NOMO-1 (cell line): ENCODE data around the gene ZNF266.

ENCODE experiments used
- DNase-seq, 2 experiments: peaks; one replicate each; lab custom pipeline; 2025; ENCODE audit not compliant: unreplicated experiment in 2 of 2; lab: John Stamatoyannopoulos, UW

Gene ZNF266

DNA sequence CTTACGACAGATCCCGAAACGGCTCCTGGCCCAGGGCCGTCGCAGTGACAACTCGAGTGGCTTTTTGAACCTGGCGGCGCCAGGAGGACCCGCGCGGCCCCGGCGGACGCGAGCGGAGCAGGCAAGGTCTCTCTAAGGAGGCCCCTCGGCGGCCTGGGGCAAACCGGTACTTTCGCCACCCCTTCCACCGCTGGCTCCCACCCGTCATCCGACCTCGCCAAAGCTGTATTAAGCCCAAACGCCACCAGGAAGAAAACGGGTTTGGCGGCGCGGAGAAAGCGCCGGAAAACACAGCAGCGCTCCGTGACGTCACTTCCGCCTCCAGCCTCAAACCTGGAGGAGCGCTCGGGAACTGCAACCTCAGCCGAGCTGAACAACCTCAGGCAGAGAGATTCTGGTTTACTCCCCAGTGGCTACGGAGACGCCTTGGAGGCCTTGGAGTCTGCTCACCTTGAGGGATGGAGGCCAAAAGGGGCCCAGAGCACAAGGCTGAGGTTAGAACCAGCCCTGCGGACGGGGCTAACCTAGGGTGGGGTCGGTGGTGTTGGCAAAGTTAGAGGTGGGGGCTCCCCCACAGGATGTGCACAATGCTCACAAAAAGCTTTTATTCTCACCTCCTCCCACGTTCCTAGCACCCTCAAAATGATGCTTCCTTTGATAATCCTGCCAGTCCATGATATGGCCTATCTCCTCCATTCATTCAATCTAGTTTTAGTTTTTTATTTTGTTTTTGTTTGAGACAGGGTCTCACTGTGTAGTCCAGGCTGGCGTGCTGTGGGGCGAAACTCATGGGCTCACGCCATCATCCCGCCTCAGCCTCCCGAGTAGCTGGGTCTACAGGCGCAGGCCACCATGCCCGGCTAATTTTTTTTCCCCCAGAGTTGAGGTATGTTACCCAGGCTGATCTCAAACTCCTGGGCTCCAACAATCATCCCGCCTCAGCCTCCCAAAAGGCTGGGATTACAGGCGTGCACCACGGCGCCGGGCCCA is at the start of gene ZNF266:
Gene ZNF266 (minus strand): TSS at position 295 of the 990 bp plus-strand sequence. CDS start 15,484 bp downstream, outside the sequence.
- peak; percentile 79 to 92 for DNase-seq

DNA sequence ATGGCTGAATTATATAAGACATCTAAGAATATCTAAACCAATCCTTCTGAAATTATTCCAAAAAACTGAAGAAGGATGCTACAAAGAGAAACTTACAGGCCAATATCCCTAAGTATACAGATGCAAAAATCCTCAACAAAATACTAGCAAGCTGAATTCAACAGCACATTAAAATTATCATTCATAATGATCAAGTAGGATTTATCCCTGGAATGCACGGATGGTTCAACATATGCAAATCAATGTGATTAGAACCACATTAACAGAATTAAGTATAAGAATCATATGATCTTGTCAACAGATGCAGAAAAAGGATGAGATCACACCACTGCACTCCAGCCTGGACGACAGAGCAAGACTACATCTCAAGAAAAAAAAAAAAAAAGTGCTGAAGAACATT is 49.8 kb upstream of the ZNF266 start:
- DNase-seq: no peak

DNA sequence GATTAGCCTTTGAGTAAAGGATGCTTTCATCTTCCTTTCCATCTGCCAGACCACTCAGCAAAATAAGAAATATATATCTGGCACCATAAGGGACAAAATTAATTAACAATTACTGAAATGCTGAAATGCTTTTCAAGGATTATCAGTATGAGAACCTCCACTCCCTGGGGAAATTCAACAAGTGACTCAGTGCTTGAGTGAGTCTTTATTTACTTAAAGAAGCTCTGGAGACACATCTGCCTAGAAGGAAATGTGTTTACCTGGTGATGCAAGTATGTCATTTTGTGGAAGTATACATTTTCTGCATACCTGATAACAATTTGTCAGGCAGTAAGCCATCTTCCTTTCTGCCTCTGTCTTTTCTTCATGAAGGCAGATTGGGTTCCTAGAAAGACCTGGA is 39.6 kb upstream of the ZNF266 start:
- DNase-seq: no peak

DNA sequence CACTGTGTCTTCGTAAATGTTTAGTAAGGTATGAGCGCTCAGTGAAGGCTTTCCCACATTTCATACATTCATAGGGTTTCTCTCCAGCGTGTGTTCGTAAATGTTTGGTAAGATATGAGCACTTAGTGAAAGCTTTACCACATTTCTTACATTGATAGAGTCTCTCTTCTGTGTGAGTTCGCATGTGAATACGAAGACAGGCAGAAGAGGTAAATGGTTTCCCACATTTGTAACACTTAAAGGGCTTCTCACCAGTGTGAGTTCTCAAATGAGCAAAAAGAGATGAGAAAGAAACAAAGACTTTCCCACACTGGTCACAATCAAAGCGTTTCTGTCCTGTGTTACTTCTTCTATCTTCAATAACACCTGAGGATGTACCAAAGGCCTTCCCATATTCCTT is 31.8 kb upstream of the ZNF266 start:
- no peak for DNase-seq

DNA sequence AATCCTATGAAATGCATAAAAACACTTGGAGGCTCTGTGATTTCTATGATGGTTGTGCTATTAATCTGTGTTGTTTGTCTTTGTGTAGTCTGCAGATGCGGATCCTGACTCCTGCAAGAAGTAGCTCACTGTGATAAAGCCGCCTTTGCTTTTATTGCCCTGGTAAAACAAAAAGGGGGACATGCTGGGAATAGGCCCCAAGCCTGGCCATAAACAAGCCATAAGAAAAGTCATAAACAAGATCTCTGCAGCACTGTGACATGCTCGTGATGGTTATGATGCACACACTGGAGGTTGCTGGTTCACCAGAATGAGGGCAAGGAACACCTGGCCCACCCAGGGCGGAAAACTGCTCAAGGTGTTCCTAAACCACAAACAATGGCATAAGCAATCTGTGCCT is 26.6 kb upstream of the ZNF266 start:
- DNase-seq: no peak

DNA sequence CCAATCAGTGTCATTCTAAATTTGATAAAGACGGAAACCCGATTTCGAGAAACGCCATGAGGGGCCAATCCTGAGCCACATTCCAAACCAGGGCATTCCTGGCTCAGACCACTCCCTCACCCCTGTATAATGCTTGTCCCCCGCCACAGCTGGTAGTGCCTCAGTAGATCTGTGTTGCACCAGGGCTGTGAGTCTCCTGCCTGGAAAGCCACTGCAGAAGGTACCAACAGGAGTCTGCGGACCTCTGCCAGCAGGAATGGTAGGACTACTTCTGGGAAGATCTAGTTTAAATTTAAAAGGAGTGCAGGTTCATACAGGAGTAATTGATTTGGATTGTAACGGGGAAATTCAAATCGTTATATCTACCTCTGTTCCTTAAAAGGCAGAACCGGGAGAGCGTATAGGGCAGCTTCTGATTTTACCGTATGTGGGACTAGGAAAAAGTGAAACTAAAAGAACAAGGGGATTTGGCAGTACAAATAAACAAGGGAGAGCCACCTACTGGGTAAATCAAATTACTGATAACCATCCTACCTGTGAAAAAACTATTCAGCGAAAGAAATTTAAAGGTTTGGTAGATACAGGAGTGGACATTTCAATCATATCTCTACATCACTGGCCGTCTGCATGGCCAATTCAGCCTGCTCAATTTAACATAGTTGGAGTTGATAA is 20.8 kb upstream of the ZNF266 start:
- DNase-seq: no peak

DNA sequence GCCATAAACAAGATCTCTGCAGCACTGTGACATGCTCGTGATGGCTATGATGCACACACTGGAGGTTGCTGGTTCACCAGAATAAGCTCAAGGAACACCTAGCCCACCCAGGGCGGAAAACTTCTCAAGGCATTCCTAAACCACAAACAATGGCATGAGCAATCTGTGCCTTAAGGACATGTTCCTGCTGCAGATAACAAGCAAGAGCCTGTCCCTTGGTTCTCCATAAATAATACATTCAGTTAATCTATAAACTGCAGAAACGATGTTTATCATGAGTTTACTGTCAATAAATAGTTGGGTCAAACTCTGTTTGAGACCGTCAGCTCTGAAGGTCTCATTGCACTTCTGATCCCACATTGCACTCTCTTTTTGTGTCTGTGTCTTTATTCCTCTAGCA is 18.6 kb upstream of the ZNF266 start:
- DNase-seq: no peak

DNA sequence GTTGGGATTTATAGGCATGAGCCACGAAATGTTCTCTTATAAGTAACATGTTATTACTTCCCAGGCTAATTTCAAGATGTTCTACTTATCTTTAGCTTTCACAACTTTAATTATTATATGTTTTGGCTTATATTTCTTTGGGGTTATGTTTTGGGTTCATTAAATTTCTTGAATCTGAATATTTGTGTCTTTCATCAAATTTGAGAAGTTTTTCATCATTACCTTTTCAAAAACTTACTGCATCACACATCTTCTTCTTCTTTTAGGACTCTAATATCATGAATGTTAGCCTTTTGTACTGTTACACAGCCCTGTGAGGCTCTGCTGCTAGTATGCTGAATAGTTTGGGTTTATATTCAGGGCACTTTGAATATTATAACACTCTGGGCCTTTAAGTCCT is 9.7 kb upstream of the ZNF266 start:
- DNase-seq: no peak

DNA sequence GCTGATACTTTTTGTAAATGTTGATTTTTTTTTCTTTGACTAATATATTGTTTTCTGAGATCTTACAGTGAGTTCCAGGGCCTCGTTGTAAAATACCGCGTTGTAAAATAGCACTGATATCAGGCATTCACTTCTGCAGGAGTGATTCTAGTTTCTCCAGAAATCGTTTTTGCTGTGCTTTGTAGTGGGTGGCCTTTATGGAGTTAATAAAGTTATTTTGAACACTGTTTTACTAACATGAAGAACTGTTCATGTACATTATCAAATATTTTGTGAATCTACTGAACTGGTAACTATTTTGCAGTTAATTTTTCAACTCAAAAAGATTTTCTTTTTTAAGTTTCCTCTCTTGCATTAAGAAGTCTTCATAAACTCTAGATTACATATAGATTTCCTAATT is 985 bp upstream of the ZNF266 start:
- no peak for DNase-seq

DNA sequence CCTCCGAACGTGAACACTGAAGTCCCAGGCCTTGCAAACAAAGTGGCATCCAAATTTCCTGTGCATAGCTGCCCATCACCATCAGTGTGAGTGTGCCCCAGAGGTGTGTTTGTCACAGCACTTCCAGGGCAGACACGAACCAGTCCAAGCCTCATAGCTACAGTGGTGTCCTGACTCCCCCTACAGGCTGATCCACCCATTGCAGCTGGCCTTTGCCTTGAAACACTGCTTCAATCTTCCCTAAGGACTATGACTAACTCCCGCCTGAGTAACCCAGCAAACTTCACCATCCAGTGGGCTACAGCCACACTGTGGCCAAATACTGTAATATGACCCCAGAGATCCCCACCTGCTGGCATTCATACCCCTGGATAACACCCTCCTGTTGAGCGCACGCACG is 3.9 kb downstream of the ZNF266 start:
- no peak for DNase-seq

DNA sequence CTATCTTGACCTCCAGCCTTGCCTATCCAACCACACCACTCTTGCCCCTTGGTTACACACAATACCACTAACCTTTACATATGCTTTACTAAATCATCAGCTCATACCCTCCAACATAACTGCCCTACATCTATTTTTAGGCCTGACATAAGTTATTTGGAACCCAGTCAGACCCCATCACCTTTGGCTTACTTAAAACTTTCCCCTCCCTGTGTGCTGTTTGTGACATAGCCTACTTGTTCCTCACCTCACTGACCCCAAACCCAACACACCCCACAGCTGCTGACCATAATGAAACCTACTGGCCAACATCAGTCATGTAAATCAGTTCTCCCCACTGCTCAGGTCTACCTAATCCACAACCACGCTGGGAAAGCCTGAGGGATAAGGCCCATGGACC is 4.9 kb downstream of the ZNF266 start:
- no peak for DNase-seq

DNA sequence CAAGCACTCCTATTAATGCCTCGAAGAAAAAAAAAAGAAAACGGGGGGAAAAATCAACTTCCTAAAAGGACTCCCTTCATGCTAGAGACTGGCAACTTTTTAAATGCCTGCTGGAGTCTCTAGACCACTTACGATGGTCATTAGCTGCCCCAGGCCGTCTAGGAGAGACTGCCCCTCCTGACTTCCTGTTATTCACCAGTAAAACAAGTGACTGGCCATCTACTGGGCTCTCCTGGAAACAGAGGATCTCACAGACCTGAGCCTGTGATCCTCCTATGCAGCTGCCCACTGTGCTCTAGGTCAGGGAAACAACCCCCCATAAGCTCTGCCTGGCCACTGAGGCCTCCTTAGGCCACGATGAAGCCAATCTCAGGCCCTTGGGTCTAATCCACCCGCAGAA is 7.4 kb downstream of the ZNF266 start:
- no peak for DNase-seq

DNA sequence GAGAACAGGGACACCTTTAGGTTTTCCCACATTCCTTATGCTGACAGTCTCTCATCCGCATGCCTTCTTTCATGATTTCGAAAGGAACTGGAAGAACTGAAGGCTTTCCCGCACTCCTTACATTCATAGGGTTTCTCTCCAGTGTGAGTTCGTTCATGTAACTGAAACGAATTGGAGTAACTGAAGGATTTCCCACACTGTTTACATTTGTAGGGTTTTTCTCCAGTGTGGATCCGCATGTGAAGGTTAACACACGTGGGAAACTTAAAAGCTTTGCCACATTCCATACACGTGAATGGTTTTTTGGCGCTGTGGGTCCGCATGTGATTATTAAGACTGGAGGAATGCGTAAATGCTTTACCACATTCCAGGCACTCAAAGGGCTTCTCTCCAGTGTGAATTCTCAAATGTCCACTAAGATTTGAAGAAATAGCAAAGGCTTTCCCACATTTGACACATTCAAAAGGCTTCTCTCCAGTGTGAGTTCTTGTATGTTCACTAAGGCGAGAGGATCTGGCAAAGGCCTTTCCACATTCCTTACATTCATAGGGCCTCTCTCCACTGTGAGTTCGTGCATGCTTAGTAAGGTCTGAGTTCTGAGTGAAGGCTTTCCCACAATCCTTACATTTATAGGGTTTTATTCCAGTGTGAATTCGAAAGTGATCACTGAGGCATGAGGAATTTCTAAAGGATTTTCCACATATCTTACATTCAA is 22.0 kb downstream of the ZNF266 start:
- DNase-seq: no peak

DNA sequence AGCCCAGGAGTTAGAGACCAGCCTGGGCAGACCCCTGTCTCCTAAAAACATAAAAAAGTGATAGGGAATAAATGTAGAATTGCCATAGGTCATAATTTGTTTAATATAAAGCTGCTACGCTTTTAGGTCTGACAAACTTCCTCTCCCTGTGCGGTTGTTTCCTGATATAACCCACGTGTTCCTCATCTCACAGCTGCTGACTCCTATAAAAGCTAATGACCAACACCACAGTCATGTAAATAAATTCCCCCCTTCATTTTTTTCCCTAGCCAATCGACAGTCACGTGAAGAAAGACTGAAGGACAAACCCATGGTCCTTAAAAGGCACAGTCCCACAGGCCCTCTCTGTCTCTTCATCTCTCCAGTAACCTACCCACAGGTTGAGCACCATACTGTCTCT is 27.5 kb downstream of the ZNF266 start:
- no peak for DNase-seq

DNA sequence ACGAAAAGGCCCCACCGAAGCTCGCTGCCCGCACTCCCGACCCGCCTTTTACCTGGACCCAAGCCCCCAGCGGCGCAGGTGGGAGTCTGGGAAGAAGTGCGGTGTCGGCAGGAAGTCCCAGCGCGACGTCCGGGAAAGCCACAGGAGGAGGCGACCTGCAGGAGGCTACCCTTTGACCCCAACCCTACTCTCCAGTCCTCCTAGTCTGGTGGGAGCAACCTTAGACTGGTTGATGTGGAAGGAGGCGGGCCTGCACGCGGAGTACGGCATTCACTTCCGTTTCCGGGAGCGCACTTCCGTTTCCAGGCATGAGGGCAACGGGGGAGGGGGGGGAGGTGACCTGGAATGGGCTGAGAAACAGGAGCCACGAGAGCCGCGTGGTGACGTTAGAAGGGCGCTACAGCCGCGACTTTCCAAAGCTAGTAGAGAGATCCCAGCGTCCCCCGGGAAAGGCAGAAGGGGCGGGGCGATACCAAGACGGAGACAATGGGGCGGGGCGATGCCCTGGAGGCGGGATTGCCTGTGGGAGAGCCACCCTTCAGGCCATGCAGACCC is 28.5 kb downstream of the ZNF266 start:
- DNase-seq: no peak

DNA sequence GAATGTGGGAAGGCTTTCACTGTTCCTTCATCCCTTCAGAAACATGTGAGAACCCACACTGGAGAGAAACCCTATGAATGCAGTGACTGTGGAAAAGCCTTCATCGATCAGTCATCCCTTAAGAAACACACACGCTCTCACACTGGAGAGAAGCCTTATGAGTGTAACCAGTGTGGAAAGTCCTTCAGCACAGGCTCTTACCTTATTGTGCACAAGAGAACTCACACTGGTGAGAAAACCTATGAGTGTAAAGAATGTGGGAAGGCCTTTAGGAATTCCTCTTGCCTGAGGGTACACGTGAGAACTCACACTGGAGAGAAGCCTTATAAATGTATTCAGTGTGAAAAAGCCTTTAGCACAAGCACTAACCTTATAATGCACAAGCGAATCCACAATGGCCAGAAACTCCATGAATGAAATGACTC is 54.0 kb downstream of the ZNF266 start:
- no peak for DNase-seq

DNA sequence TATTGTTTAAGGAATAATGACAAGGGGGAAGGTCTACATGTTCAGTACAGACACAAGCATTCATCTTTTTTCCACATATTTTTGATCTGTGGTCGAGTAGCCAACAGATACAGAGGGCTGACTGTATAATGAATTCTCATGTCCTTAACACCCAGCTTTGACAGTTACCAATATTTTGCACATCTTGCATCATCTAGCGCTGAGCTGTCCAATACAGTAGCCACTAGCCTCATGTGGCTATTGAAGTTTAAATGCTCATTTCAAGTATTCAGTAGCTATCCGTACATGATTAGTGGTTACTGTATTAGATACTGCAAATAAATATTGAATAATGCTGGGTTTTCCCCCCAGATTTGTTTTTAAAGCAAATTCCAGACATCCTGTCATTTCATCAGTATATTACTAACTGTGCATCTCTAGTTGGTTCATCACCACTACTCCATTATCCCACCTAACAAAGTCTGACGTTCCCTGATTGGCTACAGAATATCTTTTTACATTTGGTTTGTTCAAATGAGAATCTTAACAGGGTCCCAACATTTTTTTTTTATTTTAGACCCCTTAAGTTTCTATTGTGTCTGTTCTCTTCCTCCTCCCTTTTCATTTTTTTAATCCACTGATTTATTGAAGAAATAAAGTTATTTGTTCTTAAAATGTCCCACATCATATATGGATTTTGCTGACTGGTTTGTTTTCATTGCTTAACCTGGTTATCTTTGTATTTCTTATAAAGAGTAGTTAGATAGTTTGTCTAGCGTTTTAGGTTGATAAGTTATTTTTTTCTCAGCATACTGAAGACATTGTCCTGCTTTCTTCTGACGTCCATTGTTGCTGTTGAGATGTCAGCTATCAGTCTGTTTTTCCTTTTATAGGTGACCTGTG is 64.4 kb downstream of the ZNF266 start:
- no peak for DNase-seq

DNA sequence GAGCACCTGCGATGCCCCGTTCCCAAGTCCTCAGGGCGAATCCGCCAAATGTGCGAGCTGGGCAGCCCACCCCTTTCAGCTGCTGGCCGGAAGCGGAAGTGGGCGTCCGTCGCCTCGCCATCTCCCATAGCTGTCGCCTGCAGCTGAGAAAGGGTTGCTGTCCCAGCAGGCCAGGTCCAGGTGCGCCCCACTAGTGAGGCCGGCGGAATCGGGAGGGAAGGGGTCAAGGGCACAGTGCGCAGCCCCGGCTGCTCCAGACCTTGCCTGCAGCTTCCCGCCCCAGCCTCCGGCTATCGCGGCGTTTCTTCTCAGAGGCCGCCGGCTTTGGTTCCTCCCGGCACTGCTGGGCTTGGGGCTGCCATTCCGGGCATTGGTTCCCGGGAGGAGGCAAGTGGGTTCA is 72.5 kb downstream of the ZNF266 start, which contains the start of gene ZNF177:
Gene ZNF177 (plus strand): TSS at position 109 of the 400 bp plus-strand sequence. CDS start 15,299 bp downstream, outside the sequence.
- DNase-seq: no peak
